SU-DHL-6 (cell line): ENCODE results near the gene EP300.

Experiments
- EZH2phosphoT487 ChIP-seq: fragments of 200-600 bp; sonication (generic), shearing (Covaris generic); conservative IDR thresholded peaks from 2 replicates; pipeline ENCODE4 v1.6.1; 2018; ENCODE audit warnings: mild to moderate bottlenecking, antibody characterized with exemption, low read length, moderate library complexity, mixed read lengths
- TF ChIP-seq, protein P1 (sequence below): fragments of 200-600 bp; sonication (generic); IDR thresholded peaks from one replicate; pipeline ENCODE4 v1.5.1; 2017; ENCODE audit warnings: antibody characterized with exemption, mild to moderate bottlenecking, low read length, moderate library complexity; ENCODE audit not compliant: insufficient read depth, poor library complexity, severe bottlenecking

DNA sequence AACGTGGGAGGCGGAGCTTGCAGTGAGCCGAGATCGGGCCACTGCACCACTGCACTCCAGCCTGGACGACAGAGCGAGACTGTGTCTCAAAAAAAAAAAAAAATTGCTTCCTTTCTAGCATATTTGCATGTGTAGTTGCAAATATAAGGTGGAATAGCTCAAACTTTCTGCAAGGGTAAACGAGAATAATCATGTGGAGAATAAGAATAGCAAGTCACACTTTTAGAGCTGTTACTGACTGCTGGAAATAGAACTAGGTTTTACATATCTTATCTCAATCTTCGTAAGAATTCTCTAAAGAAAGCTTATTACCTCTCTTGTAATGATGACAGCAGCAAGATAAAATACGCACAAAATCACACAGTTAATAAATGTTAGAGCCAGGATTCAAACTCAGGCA lies 114.3 kb downstream of the EP300 start:
- TF ChIP-seq, protein P1, sequence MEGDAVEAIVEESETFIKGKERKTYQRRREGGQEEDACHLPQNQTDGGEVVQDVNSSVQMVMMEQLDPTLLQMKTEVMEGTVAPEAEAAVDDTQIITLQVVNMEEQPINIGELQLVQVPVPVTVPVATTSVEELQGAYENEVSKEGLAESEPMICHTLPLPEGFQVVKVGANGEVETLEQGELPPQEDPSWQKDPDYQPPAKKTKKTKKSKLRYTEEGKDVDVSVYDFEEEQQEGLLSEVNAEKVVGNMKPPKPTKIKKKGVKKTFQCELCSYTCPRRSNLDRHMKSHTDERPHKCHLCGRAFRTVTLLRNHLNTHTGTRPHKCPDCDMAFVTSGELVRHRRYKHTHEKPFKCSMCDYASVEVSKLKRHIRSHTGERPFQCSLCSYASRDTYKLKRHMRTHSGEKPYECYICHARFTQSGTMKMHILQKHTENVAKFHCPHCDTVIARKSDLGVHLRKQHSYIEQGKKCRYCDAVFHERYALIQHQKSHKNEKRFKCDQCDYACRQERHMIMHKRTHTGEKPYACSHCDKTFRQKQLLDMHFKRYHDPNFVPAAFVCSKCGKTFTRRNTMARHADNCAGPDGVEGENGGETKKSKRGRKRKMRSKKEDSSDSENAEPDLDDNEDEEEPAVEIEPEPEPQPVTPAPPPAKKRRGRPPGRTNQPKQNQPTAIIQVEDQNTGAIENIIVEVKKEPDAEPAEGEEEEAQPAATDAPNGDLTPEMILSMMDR = no peak
- no peak for TF ChIP-seq EZH2phosphoT487
